HG02798 (cell line): ENCODE data around the gene C1orf232.

Experiments used
- ATAC-seq: cut with Tn5 transposase; IDR thresholded peaks from one replicate; pipeline ENCODE4 v1.9.1; 2021; ENCODE audit warnings: mild to moderate bottlenecking; ENCODE audit not compliant: unreplicated experiment, poor library complexity

Gene C1orf232

GRCh38 chr1:26180010-26180506 is 11.3 kb upstream of the C1orf232 start:
- no peak for ATAC-seq

GRCh38 chr1:26177182-26177684 is 8.5 kb upstream of the C1orf232 start, which contains the start of gene CNKSR1:
Gene CNKSR1 (plus strand): TSS chr1:26177491. CDS start chr1:26177548, 57 bp downstream.
- no peak for ATAC-seq

- ATAC-seq, result no peak
Measured at GRCh38 chr1:26175346-26175745, 6.6 kb upstream of the C1orf232 start.

GRCh38 chr1:26171084-26172072 is 2.6 kb upstream of the C1orf232 start, which contains the start of gene ZNF593OS:
Gene ZNF593OS (minus strand): TSS chr1:26171832. CDS start chr1:26171661, 171 bp downstream.
- ATAC-seq, result no peak

- no peak for ATAC-seq
Measured at GRCh38 chr1:26170472-26170821, 1.7 kb upstream of the C1orf232 start.

GRCh38 chr1:26169669-26170471 is 1.1 kb upstream of the C1orf232 start, which contains the start of gene ZNF593:
Gene ZNF593 (plus strand): TSS chr1:26169908. CDS start chr1:26169984, 76 bp downstream.
- ATAC-seq, result peak; percentile 94

GRCh38 chr1:26169198-26169554 is 413 bp upstream of the C1orf232 start:
- no peak for ATAC-seq

- ATAC-seq, result no peak
Measured at GRCh38 chr1:26166719-26167281, 2.0 kb downstream of the C1orf232 start.

GRCh38 chr1:26164861-26165842 is 3.6 kb downstream of the C1orf232 start:
- ATAC-seq, result no peak

GRCh38 chr1:26164036-26164860 is 4.5 kb downstream of the C1orf232 start:
- ATAC-seq, result no peak

- no peak for ATAC-seq
Measured at GRCh38 chr1:26163684-26164035, 5.1 kb downstream of the C1orf232 start.

GRCh38 chr1:26162220-26162709 is 6.5 kb downstream of the C1orf232 start:
- ATAC-seq, result no peak

GRCh38 chr1:26161415-26162219 is 7.1 kb downstream of the C1orf232 start:
- ATAC-seq, result no peak

- no peak for ATAC-seq
Measured at GRCh38 chr1:26160527-26161414, 8.0 kb downstream of the C1orf232 start.

GRCh38 chr1:26159743-26160039 is 9.1 kb downstream of the C1orf232 start:
- no peak for ATAC-seq

GRCh38 chr1:26158908-26159742 is 9.6 kb downstream of the C1orf232 start, which contains the start of gene FAM110D:
Gene FAM110D (plus strand): TSS chr1:26159079. CDS start chr1:26161292, 2,213 bp downstream.
- no peak for ATAC-seq
